Bone marrow (tissue), 2 donors: Measurements from ENCODE around the gene HMG20A.
"Not testable (repeated sequence)": the region's sequence is repeated elsewhere in the genome, so short reads cannot be mapped to it uniquely, and the experiment has no call there.

Experiments
- DNase-seq, 2 donors: peaks; one replicate each; lab custom pipeline; 2025; lab: John Stamatoyannopoulos, UW

HMG20A gene

GRCh38 chr15:77420610-77421369 lies at the start of gene HMG20A:
Gene HMG20A, plus strand, starts transcription at chr15:77420888. Its CDS starts 37,520 bp downstream, at chr15:77458408.
- peak; percentile 26 to 77 for DNase-seq

DNA sequence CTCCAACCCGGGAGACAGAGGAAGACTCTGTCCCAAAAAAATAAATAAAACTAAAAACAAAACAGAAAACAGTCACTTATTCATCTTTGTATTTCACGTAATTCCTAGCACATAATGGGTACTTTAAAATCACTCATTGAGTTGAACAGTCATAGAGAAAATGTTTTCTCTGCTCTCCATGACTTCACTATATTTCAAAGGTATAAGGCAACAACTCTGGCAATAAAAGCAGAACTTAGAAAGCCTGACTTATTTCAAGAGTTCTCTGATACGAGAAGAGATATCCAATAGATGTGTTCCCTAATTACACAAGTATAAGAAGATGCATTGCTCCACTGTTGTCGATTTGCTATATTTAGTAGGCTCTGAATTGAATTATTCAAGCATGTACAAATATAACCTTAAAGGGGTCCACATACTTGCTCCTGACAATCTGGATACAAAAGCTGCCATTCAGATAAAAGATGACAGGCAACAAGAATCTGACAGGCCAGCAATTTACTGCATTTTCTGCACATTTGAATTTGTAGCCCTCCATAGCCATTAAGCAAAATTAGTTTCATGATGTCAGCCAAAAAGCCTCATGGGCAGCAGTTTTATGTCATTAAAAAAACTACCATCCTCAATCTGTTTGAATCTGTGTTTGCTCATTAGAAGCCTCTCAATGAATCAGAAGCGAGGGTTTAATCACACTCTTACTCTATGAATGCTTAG lies 48.7 kb upstream of the HMG20A start:
- DNase-seq, result no peak

- no peak for DNase-seq
Measured at GRCh38 chr15:77373441-77373840, 47.2 kb upstream of the HMG20A start.

GRCh38 chr15:77375133-77375532 lies 45.6 kb upstream of the HMG20A start:
- DNase-seq, result no peak

DNA sequence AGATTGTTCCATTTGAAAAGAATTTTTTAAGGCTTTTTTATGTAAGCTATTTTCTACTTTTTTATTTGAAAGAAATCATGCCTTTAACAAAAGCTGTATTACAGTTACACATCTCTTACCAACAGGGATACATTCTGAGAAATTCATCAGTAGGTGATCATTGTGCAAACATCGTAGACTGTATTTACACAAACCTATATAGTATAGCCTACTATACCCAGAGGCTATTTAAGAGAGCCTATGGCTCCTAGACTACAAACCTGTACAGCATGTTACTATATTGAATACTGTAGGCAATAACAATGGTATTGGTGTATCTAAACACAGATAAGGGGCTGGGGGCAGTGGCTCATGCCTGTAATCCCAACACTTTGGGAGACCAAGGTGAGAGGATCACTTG lies 43.9 kb upstream of the HMG20A start:
- DNase-seq, result no peak

- no peak for DNase-seq
Measured at GRCh38 chr15:77380033-77380432, 40.7 kb upstream of the HMG20A start.

- no peak for DNase-seq
Measured at GRCh38 chr15:77384086-77384485, 36.6 kb upstream of the HMG20A start.

GRCh38 chr15:77384589-77385359 lies 35.9 kb upstream of the HMG20A start:
- DNase-seq, result no peak

GRCh38 chr15:77386626-77387025 lies 34.1 kb upstream of the HMG20A start:
- DNase-seq, result no peak

DNA sequence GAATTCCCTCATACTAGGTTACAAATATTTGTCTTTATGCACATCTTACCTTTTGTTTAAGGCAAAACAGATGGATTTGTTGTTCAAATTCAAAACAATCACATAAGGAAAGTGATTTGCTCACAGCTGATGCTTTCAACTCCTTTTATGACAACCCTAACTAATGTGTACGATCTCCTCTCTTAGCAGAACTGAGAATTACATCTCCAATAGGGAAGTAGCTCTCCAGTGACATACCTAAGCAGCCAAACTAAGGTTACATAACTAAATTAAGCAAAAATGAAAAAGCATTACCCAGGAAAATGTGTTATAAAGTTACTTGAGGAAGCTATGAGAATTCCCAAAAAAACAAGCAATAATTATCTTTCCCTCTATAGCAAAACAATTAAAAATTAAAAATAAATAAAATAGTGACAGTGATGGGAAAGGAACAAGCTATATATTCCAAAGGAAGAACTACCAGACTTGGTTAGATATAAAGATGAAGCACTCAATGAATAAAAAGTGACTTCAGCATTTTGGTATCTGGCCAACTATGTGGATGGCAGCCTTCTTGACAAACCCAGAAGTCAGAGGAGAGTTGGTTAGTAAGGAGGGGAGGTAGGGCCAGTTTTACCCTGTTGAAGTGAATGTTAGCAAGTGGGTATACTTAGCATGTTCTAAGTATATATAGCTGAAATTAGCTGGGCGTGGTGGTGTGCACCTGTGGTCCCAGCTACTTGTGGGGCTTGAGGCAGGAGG lies 33.2 kb upstream of the HMG20A start:
- no peak for DNase-seq

GRCh38 chr15:77391372-77391951 lies 29.2 kb upstream of the HMG20A start:
- no peak for DNase-seq

- no peak for DNase-seq
Measured at GRCh38 chr15:77392762-77393470, 27.8 kb upstream of the HMG20A start.

DNA sequence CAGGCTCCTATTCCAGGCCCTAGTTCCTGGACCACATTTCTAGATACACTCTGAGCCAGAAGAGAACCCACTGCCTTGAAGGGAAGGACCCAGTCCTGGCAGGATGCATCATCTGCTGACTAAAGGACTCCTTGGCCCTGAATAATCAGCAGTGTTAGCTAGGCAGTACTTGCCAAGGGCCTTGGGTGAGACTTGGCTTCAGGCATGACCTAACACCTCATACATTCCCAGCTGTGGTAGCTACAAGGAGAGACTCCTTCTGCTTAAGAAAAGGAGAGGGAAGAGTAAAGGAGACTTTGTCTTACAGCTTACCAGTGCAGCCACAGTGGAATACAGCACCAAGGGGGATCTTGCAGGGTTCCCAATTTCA lies 27.2 kb upstream of the HMG20A start:
- DNase-seq, result no peak

DNA sequence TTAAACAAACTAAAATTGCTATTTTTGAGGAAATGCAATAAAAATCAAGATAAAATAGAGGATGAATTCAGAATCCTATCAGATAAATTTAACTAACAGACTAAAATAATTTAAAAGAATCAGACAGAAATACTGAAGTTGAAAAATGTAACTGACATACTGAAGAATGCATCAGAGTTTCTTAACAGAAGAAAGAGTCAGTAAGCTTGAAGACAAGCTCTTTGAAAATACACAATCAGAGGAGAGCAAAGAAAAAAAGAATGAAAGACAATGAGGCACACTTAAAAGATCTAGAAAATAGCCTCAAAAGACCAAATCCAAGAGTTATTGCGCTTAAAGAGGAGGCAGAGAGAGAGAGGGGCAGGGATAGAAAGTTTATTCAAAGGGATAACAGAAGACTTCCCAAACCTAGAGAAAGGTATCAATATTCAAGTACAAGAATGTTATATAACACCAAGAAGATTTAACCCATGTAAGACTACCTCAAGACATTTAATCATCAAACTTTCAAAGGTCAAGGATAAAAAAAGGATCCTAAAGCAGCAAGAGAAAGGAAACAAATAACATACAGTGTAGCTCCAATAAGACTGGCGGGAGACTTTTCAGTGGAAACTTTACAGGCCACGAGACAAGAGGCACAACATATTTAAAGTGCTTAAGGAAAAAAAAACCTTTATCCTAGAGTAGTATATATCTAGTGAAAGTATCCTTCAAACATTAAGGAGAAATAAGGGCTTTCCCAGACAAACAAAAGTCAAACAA lies 25.5 kb upstream of the HMG20A start:
- DNase-seq, result no peak

GRCh38 chr15:77396692-77397091 lies 24.0 kb upstream of the HMG20A start:
- DNase-seq, result no peak

DNA sequence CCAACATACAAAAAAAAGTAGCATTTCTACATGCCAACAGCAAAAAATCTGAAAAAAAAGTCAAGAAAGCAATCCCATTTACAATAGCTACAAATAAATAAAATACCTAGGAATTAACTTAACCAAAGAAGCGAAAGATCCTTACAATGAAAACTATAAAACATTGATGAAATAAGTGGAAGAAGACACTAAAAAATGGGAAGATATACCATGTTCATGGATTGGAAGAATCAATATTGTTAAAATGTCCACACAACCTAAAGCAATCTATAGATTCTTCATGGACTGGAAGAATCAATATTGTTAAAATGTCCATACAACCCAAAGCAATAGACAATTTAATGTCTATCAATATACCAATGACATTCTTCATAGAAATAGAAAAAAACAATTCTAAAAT lies 21.8 kb upstream of the HMG20A start:
- DNase-seq, result no peak

DNA sequence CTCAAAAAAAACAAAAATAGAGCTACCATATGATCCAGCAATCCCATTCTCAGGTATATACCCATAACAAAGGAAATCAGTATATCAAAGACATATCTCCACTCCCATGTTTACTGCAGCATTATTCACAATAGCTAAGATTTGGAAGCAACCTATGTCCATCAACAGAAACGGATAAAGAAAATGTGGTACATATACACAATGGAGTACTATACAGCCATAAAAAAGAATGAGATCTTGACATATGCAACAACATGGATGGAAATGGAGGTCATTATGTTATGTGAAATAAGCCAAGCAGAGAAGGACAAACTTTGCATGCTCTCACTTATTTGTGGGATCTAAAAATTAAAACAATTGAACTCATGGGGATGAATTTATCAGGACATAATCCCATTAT lies 20.4 kb upstream of the HMG20A start:
- DNase-seq, result no peak

- no peak for DNase-seq
Measured at GRCh38 chr15:77402740-77403379, 17.8 kb upstream of the HMG20A start.

GRCh38 chr15:77406173-77406759 lies 14.4 kb upstream of the HMG20A start:
- DNase-seq, result not testable (repeated sequence)
